ELR (cell line): Measurements from ENCODE around the gene PRAMEF2.
"Not testable (repeated sequence)": the region's sequence is repeated elsewhere in the genome, so short reads cannot be mapped to it uniquely, and the experiment has no call there.

ENCODE experiments used
- DNase-seq: peaks from one replicate; pipeline ENCODE4 v3.0.0-alpha.2; 2015; ENCODE audit warnings: low read depth

Gene PRAMEF2

GRCh38 chr1:12856786-12857185 lies at the start of gene PRAMEF2:
PRAMEF2 (plus strand) TSS chr1:12857086; CDS start chr1:12859010, 1,924 bp downstream.
- not testable (repeated sequence) for DNase-seq

- no peak for DNase-seq
Observed at GRCh38 chr1:12809933-12810332, 47.0 kb upstream of the PRAMEF2 start.

GRCh38 chr1:12810691-12811408 lies 46.0 kb upstream of the PRAMEF2 start:
- DNase-seq, result peak; percentile 11

- peak; percentile 6 for DNase-seq
Observed at GRCh38 chr1:12811409-12811784, 45.5 kb upstream of the PRAMEF2 start.

GRCh38 chr1:12819061-12819460 lies 37.8 kb upstream of the PRAMEF2 start:
- not testable (repeated sequence) for DNase-seq

GRCh38 chr1:12831310-12831709 lies 25.6 kb upstream of the PRAMEF2 start, which contains the start of gene PRAMEF11:
PRAMEF11 (minus strand) TSS chr1:12831410; CDS start chr1:12828789, 2,621 bp downstream.
- DNase-seq, result not testable (repeated sequence)

GRCh38 chr1:12833251-12833650 lies 23.6 kb upstream of the PRAMEF2 start:
- not testable (repeated sequence) for DNase-seq

- DNase-seq, result not testable (repeated sequence)
Observed at GRCh38 chr1:12848620-12849019, 8.3 kb upstream of the PRAMEF2 start, which contains the start of gene HNRNPCL1. HNRNPCL1 (minus strand) TSS chr1:12848720; CDS start chr1:12848289, 431 bp downstream.

GRCh38 chr1:12851779-12852178 lies 5.1 kb upstream of the PRAMEF2 start:
- peak; percentile 8 for DNase-seq

GRCh38 chr1:12863131-12863880 lies 6.4 kb downstream of the PRAMEF2 start:
- not testable (repeated sequence) for DNase-seq

- DNase-seq, result not testable (repeated sequence)
Observed at GRCh38 chr1:12878453-12878852, 21.6 kb downstream of the PRAMEF2 start.

GRCh38 chr1:12886101-12886500 lies 29.2 kb downstream of the PRAMEF2 start, which contains the start of gene PRAMEF4:
PRAMEF4 (minus strand) TSS chr1:12886201; CDS start chr1:12883394, 2,807 bp downstream.
- DNase-seq, result not testable (repeated sequence)

GRCh38 chr1:12898170-12898569 lies 41.3 kb downstream of the PRAMEF2 start, which contains the start of gene PRAMEF10:
PRAMEF10 (minus strand) TSS chr1:12898270; CDS start chr1:12895847, 2,423 bp downstream.
- not testable (repeated sequence) for DNase-seq

GRCh38 chr1:12899186-12899585 lies 42.3 kb downstream of the PRAMEF2 start:
- not testable (repeated sequence) for DNase-seq

- not testable (repeated sequence) for DNase-seq
Observed at GRCh38 chr1:12903793-12904572, 47.1 kb downstream of the PRAMEF2 start.
